Measurements from ENCODE around the gene COA1.
"Not testable (repeated sequence)": the region's sequence is repeated elsewhere in the genome, so short reads cannot be mapped to it uniquely, and the experiment has no call there.

The COA1 gene, protein sequence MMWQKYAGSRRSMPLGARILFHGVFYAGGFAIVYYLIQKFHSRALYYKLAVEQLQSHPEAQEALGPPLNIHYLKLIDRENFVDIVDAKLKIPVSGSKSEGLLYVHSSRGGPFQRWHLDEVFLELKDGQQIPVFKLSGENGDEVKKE

DNA sequence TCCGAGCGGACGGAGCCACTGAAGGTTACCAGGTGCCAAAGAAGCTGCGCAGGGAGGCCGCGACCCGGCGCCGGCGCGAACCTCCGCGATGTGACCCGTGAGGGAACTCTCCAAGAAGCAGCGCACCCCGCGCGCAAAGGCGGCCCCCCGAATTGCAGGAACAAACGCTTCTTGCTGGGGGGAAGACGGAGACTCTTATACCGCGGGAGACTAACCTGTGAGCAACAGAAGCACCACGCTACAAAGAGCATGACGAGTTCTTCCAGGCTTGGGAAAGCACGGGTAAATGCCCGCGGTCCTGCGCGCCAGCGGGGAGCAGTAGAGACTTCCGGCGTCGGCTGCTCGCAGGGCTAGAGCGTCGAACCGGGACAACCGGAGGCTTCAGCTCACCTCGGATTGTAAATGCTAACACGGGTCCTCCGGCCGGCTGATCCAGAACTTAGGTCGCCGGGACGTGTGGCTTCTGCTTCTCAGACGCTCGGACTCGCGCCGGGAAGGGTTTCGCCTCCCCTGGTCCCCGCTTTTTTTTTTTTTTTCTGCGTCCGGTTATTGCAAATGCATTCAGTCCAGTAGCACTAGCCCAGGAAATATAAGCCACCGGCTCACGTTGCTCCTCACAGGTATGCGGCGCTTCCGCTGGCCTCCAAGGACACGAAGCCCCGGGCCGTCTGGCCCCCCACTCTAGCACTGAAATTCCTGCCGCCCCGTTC lies at the start of gene COA1:
COA1 (minus strand) TSS at position 310 of the 710 bp plus-strand sequence. CDS start 80,909 bp downstream, outside the sequence.
- DNase-seq (ENCODE audit: low read depth, low spot score): peak; percentile 71

DNA sequence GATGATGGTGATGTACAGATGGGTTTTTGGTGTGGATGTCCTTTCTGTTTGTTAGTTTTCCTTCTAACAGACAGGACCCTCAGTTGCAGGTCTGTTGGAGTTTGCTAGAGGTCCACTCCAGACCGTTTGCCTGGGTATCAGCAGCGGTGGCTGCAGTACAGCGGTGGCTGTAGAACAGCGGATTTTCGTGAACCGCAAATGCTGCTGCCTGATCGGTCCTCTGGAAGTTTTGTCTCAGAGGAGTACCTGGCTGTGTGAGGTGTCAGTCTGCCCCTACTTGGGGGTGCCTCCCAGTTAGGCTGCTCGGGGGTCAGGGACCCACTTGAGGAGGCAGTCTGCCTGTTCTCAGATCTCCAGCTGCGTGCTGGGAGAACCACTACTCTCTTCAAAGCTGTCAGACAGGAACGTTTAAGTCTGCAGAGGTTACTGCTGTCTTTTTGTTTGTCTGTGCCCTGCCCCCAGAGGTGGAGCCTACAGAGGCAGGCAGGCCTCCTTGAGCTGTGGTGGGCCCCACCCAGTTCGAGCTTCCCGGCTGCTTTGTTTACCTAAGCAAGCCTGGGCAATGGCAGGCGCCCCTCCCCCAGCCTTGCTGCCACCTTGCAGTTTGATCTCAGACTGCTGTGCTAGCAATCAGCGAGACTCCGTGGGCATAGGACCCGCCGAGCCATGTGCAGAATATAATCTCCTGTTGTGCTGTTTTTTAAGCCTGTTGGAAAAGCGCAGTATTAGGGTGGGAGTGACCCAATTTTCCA lies 49.1 kb upstream of the COA1 start:
- not testable (repeated sequence) for DNase-seq (ENCODE audit: low read depth, low spot score)

DNA sequence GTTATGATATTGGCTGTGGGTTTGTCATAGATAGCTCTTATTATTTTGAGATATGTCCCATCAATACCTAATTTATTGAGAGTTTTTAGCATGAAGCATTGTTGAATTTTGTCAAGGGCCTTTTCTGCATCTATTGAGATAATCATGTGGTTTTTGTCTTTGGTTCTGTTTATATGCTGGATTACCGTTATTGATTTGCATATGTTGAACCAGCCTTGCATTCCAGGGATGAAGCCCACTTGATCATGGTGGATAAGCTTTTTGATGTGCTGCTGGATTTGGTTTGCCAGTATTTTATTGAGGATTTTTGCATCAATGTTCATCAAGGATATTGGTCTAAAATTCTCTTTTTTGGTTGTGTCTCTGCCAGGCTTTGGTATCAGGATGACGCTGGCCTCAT lies 45.9 kb upstream of the COA1 start:
- not testable (repeated sequence) for DNase-seq (ENCODE audit: low read depth, low spot score)

DNA sequence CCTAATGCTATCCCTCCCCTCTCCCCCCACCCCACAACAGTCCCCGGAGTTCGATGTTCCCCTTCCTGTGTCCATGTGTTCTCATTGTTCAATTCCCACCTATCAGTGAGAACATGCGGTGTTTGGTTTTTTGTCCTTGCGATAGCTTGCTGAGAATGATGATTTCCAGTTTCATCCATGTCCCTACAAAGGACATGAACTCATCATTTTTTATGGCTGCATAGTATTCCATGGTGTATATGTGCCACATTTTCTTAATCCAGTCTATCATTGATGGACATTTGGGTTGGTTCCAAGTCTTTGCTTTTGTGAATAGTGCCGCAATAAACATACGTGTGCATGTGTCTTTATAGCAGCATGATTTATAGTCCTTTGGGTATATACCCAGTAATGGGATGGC lies 43.9 kb upstream of the COA1 start:
- DNase-seq (ENCODE audit: low read depth, low spot score): not testable (repeated sequence)

DNA sequence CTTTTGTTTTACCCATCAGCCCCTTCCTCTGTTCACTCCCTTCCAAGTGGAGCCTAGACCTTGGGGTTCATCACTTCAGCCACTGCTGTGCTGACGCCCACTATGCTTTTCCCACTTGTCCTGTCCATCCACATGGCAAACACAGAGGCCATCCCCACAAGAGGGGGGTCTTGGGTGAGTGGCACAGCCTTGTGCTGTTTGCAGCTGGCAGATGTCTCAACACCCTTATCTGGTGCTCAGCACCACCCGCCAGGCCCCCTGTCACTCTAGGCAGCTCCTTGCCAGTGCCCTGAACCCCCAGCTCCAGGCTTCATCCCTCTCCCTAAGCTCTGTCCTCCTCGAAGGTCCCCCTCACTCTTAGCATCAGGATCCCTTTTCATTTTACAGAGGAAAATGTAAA lies 42.2 kb upstream of the COA1 start:
- DNase-seq (ENCODE audit: low read depth, low spot score): no peak

DNA sequence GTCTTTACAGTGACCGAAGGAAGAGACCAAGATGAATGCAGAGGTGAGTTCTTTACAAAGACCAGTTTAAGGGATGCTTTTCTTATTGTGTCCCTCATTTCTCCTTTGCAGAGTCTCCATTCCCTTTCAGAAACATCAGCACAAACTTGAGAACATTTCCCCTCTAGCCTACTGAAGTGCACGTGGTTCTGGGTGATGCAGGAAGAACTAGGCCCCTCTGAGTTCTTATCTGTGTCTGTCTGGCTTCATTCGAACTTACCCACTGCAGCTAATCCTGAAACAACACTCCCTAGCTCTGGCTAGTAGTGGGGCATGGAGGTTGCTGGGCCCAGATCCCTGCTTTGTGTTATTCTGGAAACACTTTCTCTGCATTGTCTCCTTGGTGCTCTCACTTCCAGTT lies 41.8 kb upstream of the COA1 start:
- DNase-seq (ENCODE audit: low read depth, low spot score): no peak

DNA sequence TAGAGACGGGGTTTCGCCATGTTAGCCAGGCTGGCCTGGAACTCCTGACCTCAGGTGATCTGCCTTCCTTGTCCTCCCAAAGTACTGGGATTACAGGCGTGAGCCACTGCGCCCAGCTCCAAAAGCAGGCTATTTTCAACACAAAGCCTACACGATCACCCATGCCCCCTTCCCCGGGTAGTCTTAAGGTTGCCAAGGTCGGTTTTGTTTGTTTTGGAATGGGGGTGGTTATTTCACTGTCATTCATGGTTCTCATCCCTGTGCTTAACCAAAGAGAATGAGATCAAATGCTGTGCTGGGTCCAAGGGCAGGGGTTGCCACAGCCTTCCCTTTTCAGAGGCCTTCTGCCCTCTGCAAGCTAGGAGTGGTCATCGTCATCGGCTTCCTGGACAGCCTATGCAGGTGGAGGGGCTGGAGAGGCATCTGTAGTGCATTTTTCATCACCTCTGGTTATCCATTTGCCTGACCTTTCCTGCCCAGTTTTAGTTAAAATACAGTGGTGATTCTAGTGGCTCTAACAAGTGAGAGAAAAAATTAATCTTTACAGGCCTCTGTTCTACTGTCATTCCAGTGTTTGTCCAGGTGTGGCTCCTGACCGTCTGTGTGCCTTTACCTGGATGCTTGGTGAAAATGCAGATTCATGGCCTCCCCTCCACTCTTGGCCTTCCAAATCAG lies 40.6 kb upstream of the COA1 start:
- DNase-seq (ENCODE audit: low read depth, low spot score): no peak

DNA sequence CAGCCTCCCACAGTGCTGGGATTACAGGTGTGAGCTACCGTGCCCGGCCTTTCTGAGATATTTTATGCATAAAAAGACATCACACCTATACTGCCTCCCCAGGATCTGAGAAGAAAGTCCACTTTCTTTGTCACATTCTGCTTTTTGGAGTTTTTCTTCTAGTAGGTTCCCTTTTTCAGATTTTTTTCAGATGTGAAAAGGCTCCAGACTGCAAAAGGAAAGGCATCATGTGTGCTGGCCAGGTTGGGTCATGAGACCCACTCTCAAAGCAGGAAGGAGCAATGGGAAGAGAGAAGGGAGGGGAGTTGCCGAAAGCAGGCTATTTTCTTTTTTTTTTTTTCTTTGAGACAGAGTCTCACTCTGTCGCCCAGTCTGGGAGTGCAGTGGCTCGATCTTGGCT lies 40.0 kb upstream of the COA1 start:
- no peak for DNase-seq (ENCODE audit: low read depth, low spot score)

DNA sequence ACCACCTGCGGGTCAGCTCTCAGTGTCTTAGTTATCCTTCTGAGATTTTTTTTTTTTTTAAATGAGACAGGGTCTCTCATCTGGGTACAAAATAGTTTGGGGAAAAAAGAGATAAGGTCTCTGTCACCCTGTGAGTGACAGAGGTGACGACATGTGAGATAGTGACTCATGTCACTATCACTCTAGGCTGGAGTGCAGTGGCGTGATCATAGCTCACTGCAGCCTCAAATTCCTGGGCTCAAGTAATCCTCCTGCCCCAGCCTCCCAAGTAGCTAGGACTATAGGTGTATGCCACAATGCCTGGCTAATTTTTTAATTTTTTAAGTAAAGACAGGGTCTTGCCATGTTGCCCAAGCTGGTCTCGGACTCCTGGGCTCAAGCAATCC lies 39.6 kb upstream of the COA1 start:
- no peak for DNase-seq (ENCODE audit: low read depth, low spot score)

DNA sequence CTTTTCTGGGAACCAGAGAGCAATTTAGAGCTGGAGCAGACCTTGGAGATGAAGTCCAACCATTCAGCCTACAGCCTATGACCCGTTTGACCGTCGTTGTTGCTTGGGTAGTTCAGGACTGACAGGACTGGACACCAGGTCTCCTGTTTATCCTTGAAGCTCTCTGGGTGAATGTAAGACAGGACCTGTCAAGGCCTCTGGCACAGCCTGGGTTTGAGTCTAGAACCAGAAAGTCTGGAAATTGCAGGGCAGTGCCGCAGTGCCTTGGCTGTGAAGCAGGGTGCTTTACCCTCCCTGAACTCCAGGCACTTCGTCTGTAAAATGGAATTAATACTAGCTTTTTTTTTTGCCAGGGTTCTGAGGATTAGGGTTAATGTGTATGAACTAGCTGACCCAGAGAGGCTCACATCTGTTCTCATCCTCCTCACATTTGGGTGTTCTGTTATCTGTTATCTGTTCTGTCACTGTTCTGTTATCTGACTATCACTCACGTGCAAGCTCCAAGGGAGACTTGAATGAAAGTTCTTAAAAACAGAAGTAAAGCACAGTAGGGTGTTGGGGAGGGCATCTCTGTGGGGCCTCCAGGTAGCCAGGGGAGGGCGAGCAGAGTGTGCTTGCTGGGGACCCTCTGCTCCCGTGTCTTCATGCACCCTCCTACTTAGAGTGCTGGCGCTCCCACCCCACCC lies 39.0 kb upstream of the COA1 start:
- DNase-seq (ENCODE audit: low read depth, low spot score): no peak

DNA sequence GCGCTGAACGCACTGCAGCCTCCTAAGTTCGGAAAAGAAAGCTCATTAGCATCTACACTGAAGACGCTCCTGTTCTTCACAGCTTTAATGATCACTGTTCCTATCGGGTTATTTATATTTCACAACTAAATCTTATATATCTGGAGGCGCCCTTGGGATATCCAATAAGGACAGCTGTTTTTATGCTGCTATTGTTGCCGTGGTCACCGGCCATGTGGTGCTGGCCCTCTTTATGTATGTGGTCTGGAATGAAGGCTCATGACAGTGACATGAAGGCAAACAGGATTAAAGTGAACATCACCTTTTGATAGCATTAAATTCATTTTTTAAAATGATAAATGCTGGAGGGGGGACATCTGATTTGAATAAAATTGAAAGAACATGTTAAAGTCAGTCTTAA lies 38.0 kb upstream of the COA1 start:
- DNase-seq (ENCODE audit: low read depth, low spot score): no peak

DNA sequence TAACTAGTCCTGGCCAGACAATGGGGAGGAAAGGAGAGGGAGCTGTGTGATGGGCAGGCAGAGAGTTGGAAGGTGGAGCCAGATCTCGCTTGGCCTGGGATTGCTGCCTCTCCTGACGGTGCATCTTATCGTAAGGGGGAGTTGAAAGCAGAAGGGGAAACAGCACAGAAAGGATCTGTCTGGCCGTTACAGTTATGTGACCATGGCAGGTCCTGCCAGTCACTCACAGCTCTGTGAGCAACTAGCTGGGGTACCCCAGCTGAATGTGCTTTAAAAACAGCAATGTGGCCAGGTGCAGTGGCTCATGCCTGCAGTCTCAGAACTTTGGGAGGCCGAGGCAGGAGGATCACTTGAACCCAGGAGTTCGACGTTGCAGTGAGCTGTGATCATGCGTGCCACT lies 37.2 kb upstream of the COA1 start:
- no peak for DNase-seq (ENCODE audit: low read depth, low spot score)

DNA sequence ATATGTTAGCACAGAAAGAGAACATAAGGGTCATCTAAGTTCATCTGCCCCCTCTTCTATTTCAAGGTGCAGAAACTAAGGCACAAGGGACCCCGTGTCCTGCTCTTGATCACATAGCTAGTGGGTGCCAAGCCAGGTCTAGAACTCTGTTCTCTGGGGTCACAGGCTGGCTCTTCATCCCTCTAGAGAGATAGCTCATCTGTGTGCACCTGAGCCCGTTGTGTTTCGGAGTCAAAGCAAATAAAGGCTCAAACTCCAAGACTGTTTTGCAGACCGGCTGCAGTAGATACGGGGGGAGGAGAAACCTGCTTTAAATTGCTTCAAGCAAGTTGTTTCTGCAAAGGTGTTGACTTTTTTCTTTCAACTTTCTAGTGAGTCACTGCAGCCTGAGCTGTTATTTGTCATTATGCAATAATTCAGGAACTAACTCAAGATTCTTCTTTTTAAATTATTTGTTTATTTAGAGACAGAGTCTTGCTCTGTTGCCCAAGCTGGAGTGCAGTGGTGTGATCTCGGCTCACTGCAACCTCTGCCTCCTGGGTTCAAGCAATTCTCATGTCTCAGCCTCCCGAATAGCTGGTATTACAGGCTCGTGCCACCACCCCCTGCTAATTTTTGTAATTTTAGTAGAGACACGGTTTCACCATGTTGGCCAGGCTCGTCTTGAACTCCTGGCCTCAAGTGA lies 35.6 kb upstream of the COA1 start:
- DNase-seq (ENCODE audit: low read depth, low spot score): no peak

DNA sequence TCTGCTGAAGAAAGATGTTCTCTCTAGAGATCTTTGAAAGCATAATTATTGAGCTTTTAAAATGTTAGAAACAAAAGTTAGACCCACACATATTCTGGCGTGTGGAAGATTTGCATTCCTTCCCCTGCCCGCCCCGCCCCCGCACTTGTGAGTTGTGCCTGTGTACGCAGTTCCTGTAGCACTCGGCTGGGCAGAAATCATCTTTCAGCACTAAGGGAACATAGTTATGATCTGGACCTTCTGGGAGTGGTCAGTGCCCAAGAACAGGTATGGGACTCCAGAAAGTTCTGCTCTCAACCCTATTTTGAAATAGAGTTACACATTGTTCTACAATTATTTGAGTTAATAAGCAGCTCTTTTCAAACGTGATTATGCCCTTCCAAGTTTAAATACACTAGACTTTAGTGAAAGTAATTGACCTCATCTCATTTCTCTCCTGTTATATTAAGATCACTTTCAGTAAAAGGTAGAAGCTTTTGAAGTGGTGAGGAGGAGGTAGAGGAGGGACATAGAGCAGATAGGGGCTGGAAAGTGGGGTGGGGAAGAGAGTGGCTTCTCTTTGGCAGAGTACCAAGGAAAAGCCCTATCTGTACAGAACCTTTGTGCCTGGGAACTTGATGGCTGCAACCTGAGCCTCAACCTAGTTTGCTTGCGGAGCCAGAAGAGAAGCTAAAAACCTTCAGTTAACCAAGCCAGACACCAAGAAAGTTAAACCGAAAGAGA lies 34.9 kb upstream of the COA1 start:
- DNase-seq (ENCODE audit: low read depth, low spot score): no peak

DNA sequence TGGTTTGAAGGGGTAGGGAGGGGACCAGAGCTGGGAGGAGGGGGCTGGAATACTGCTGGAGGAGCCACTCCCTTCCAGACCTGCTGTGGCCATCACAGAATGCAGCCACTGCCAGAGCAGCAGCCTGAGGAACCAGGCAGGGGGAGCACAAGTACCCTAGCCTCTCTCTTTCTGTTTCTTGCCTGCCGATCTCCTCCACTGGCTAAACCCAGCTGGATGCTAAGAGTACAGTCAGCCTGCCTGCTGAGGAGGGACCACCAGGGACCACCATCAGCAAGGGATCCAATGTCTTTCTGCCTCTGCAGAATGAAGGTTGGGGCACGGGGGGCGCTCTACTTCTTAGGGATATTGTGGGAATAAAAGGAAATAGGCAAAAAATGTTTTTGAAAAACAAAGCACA lies 33.9 kb upstream of the COA1 start:
- no peak for DNase-seq (ENCODE audit: low read depth, low spot score)

DNA sequence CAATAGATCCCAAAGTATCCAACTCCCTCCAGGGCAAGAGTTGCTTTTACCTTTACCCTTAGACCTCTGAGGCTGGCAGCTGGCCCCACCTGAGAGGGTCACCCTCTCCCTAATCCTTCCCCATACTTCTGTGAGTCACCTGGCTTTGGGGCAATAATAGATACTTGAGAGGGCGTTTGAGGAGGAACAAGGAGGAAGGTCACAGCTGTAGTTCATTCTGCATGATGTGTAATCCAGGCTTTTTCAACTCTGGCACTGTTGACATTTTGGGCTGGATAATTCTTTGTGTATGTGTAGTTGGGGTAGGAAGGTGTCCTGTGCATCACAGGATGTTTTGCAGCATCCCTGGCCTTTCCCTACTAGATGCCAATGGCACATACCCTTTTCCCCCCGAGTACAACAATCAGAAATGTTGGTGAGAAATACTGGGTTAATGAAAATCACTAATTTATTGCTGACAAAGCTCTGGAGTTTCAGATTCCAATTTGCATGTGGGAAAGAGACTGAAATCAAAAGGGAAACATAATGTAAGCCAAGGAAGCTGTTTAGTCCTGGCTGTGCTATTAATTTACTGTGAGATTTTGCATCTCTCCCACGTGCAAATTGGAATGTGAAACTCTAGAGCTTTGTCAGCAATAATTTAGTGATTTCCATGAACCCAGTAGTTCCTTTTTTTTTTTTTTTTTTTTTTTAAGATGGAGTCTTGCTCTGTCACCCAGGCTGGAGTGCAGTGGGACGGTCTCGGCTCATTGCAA lies 32.8 kb upstream of the COA1 start:
- DNase-seq (ENCODE audit: low read depth, low spot score): no peak

DNA sequence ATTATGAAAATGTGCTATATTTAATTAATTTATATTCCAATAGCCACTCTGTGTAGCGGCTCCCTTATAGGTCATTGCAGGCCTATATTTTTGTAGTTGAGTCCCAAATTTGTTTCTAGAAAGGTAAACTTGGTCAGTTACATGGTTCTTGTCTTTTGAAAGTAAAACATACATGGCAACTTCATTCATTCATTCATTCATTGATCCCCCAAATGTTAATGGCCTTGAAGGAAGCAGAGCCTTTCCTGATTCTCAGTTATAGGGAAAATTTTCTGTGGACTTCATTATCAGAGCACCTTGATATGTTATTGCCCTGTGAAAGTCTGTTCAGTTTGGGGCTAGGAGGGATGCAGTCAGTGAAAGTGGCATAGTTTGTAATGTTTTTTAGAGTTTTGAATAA lies 32.1 kb upstream of the COA1 start:
- no peak for DNase-seq (ENCODE audit: low read depth, low spot score)

DNA sequence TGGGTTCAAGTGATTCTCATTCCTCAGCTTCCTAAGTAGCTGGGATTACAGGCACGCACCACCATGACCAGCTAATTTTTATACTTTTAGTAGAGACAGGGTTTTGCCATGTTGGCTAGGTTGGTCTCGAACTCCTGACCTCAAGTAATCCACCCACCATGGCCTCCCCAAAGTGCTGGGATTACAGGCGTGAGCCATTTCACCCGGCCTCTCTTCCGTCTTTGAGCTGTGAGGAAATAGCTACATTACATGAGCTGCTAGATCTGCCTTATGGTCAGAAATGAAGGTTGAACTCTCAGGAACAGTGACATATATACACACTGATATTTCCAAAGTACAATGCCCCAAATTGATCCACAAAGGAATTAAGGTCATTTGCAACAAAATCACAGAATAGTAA lies 31.5 kb upstream of the COA1 start:
- DNase-seq (ENCODE audit: low read depth, low spot score): no peak

DNA sequence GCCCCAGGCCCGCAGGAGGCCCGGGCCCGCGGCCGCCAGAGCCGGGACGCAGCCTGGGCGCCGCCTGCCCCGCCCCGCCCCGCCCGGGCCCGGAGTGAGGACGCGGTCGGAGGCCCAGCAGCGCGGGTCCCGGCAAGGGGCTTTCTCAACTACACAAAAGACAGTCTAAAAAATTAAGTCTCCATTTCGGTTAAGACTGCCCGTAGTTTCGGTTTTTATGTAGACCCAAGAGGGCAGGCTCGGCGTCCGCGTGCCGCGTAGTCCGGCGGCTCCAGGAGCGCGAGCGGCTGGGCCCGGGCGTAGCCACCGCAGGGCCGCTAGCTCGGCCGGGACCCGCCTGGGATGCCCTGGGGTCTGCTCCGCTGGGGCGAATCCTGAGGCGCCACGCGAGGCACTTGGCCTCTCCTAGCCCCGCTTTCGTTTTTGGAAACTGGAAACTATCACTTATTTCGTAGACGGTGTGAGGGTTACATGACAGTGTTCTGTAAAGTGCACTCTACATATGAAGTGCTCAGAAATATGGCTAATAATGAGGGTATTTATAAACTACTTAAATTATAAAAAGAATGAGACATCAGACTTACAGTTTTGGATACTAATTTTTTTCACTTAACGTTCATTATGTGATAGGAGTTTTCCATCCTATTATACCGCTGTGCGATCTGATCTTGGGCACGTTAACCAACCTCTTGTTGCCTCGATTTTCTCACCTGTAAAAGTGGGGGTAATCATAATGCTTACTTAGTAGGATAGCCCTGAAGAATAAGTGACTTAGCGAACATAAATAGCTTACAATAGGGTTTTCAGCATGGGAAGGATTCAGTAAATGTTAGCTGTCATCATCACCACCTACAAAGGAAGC lies 29.7 kb upstream of the COA1 start:
- DNase-seq (ENCODE audit: low read depth, low spot score): no peak

Data from brain pericyte (primary cell).